GM12872 (cell line): ENCODE data around the gene ADH6.

Source experiments
- TF ChIP-seq, protein P1 (sequence below): IDR thresholded peaks from 3 replicates; pipeline ENCODE4 v1.5.1; 2011; ENCODE audit warnings: low read depth, mild to moderate bottlenecking, low read length, moderate library complexity; ENCODE audit not compliant: insufficient read depth

Gene ADH6

DNA sequence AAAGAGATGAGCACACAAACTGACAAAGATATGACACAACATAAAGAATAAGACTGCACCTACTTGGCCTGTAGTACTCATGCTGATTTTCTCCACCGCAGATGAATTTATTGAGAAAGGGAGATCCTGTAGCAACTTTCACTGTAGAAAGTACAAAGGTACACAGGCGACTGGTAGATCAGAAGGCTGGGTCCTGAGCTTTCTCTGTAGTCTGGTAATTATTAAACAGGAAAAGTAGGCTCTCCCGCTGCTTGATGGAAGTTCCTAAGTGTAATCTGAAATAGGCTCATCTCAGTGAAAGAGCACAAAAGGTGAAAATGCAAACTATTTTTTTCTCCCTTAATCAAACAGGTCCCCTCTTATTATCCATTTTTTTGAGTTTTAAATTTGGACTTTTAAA is at the start of gene ADH6:
Gene ADH6, minus strand, starts transcription at position 175 of the 400 bp plus-strand sequence. Its CDS starts 94 bp downstream, at position 81.
- TF ChIP-seq, protein P1, sequence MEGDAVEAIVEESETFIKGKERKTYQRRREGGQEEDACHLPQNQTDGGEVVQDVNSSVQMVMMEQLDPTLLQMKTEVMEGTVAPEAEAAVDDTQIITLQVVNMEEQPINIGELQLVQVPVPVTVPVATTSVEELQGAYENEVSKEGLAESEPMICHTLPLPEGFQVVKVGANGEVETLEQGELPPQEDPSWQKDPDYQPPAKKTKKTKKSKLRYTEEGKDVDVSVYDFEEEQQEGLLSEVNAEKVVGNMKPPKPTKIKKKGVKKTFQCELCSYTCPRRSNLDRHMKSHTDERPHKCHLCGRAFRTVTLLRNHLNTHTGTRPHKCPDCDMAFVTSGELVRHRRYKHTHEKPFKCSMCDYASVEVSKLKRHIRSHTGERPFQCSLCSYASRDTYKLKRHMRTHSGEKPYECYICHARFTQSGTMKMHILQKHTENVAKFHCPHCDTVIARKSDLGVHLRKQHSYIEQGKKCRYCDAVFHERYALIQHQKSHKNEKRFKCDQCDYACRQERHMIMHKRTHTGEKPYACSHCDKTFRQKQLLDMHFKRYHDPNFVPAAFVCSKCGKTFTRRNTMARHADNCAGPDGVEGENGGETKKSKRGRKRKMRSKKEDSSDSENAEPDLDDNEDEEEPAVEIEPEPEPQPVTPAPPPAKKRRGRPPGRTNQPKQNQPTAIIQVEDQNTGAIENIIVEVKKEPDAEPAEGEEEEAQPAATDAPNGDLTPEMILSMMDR = no peak

DNA sequence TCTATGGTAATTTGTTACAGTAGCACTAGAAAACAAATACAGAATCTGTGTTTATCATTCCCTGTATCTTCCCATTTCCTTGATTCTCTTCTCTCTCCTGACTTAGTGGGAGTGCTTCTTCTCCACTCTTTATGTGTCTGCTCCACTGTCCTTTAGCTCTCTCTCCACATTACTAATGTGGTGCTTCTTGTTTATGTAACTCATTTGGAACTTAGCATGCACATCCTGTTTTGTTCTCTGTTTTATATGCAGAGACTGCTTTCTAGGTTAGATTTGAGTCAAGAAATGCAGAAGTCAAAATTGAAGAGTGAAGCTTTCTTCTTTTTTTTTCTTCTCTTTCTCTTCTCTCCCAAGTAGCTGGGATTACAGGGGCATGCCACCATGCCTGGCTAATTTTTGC is 45.9 kb upstream of the ADH6 start:
- TF ChIP-seq, protein P1 = no peak

- TF ChIP-seq, protein P1 = no peak
Measured at GRCh38 chr4:99252746-99253145, 33.7 kb upstream of the ADH6 start.

- TF ChIP-seq, protein P1 = no peak
Measured at GRCh38 chr4:99248714-99249113, 29.7 kb upstream of the ADH6 start.

- TF ChIP-seq, protein P1 = no peak
Measured at GRCh38 chr4:99235955-99236354, 16.9 kb upstream of the ADH6 start.

DNA sequence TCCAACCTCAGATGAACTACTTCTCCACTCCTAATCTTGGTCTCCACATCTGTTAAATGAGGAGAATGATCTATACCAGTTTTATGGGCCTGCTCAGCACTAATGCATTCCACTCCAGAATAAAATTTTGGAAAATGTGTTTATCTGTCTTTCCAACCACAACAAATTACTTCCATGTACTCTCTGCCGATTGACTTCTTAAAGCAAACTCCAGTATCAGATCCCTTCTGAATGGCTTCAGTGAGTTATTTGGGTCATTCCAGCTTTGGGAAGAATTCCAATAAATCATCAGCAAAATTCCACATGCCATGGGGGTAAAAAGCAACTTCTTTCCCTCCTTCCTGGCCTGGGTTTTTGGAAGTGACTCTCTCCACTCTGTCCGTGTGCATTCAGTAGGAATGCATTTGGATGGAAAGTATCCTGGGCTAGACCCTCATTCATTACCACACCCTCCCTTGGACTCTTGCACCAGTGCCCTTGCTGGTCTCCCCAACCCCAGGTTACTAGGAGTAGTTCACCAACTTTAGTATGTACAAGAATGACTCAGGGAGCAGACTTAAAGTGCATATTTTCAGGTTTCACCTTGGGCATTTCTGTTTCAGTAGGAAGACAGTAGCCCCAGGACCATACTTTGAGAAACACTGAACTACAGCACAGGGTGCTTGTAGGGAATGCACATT is 15.4 kb upstream of the ADH6 start:
- TF ChIP-seq, protein P1 = no peak

GRCh38 chr4:99221980-99222379 is 2.9 kb upstream of the ADH6 start:
- TF ChIP-seq, protein P1 = no peak
